ENCODE data around the gene HEATR1.

- no peak for TF ChIP-seq CTCF (IDR thresholded peaks at IDR 0.05)
- no peak for TF ChIP-seq POLR2AphosphoS5 (IDR thresholded peaks at IDR 0.05; ENCODE audit: low read depth, low read length)
- TF ChIP-seq REST (IDR thresholded peaks at IDR 0.05; ENCODE audit: insufficient read depth in 1 of 2, low read depth in 2 of 2, low read length in 1 of 2), result no peak
Observed at GRCh38 chr1:236568285-236568894, 35.9 kb downstream of the HEATR1 start.
